HG03097 (cell line): ENCODE data around the gene TEX101.
"Not testable (repeated sequence)": the region's sequence is repeated elsewhere in the genome, so short reads cannot be mapped to it uniquely, and the experiment has no call there.

Experiments
- ATAC-seq: cut with Tn5 transposase; IDR thresholded peaks from one replicate; pipeline ENCODE4 v1.9.1; 2021; ENCODE audit not compliant: unreplicated experiment, low FRiP score

TEX101 gene, protein sequence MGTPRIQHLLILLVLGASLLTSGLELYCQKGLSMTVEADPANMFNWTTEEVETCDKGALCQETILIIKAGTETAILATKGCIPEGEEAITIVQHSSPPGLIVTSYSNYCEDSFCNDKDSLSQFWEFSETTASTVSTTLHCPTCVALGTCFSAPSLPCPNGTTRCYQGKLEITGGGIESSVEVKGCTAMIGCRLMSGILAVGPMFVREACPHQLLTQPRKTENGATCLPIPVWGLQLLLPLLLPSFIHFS

DNA sequence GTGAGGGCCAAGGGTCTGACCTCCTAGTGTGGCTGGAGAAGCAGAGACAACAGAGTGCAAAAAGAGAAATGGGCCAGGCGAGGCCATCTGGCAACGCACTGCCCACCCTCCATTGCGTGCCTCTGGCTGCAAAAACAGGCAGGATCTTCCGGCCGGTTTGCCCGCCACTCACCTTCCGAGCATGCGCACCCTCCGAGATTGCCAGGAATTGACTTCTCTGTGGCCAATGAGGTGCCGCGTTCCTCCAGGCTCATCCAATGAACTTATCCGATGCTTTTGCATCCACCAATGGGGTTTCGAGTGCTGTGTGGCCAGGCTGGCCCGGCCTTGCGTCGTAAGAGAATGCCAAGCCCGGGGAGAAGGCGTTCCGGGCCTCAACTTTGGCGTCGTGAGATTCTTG lies at the start of gene TEX101:
Gene TEX101 (plus strand): TSS at position 337 of the 400 bp plus-strand sequence. CDS start 1,030 bp downstream, outside the sequence.
- ATAC-seq: no peak

DNA sequence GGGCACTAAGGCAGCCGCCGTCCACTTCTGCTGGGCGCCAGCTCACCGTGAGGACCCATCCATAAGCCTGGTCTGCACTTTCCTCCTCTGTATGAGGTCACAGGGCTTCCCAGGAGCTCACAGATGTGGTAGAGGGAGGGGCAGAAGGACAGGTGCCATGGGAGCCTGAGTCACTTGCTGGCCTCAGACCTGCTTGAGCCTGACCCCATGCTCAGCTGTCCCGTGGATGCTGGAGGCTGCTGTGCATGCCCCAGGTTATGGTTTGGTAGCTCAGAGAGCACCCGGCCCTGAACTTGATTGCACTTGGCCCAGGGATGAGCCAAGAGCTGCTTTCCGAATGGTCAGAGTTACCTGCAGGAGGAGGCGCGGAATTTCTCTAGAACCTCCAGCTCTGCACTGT lies 49.0 kb upstream of the TEX101 start:
- not testable (repeated sequence) for ATAC-seq

GRCh38 chr19:43367822-43368221 lies 46.9 kb upstream of the TEX101 start:
- no peak for ATAC-seq

DNA sequence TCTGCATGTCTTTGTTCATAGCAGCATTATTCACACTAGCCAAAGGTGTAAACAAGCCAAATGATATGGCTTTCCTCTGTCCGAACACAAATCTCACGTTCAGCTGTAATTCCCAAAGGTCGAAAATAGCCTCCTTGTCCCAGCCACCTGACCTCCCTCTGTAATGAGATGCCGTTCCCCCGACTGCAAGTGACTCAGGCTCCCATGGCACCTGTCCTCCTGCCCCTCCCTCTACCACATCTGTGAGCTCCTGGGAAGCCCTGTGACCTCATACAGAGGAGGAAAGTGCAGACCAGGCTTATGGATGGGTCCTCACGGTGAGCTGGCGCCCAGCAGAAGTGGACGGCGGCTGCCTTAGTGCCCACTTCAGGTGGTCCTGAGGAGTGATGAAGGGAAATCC lies 45.8 kb upstream of the TEX101 start:
- ATAC-seq: not testable (repeated sequence)

GRCh38 chr19:43371909-43372308 lies 42.8 kb upstream of the TEX101 start:
- ATAC-seq: no peak

- ATAC-seq: no peak
These were observed 42.2 kb upstream of the TEX101 start for GRCh38 chr19:43372462-43372861.

DNA sequence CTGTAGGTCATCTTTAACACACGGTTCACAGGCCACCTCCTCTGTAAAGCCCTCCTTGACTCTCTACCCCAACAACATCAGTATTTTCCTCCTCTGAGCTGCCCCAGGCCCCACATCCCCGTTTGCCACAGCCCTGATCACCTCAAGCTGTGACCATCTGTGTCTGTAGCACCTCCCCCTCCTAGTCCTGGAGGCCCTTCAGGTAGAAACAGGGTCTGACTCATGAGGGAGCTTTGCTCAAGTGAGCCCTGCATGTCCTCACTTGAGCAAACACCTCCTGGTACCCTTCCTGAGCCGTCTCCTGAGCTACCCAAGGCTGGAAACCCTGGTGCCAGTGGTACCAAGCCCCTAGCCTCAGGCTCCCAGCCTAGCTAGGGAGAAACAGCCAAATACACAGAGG lies 37.1 kb upstream of the TEX101 start:
- ATAC-seq: not testable (repeated sequence)

DNA sequence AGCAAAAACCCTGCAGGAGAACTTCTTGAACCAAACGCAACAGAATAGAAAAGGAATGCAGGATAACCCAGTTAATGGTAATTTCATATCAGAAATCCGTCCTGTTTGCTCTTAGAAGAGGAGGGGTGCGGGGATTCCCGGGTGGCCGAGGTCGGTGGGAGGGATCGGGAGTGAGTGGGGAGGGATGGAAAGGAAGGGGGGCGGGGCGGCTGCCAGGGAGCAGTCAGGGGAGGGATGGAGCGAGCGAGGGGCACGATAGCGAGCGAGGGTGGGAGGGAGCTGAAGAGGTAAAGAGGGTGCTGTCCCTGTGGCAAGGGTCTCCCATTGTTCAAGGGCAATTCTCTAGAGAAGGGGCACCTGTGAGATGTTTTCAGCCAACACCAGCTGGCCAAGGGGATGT lies 34.7 kb upstream of the TEX101 start:
- no peak for ATAC-seq

- ATAC-seq: no peak
These were observed 33.8 kb upstream of the TEX101 start for GRCh38 chr19:43380771-43381386.

DNA sequence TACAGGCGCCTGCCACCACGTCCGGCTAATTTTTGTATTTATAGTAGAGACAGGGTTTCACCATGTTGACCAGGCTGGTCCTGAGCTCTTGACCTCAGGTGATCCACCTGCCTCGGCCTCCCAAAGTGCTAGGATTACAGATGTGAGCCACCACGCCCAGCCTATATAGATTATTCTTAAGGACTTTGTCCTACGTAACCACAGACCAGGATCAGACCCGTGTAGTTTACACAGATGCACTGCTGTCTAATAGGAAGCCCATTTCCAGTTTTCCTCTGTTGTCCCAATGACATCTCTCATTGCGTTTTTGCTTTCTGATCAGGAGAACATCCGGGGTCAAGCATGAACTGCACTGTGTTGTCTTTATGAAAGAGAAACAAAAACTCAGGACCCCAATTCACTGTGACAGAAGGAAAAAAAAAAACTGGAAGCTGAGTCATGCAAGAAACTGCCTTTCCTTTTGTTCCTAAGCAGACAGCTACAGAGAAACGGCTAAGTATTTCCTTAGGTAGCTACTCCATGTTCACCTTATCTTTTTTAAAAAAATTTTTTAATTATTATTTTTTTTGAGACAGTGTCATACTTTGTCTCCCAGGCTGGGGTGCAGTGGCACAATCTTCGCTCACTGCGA lies 32.0 kb upstream of the TEX101 start:
- ATAC-seq: not testable (repeated sequence)

- ATAC-seq: not testable (repeated sequence)
These were observed 31.4 kb upstream of the TEX101 start for GRCh38 chr19:43383254-43383653.

- not testable (repeated sequence) for ATAC-seq
These were observed 30.9 kb upstream of the TEX101 start for GRCh38 chr19:43383759-43384158.

GRCh38 chr19:43390903-43391551 lies 23.7 kb upstream of the TEX101 start:
- not testable (repeated sequence) for ATAC-seq

- not testable (repeated sequence) for ATAC-seq
These were observed 23.1 kb upstream of the TEX101 start for GRCh38 chr19:43391552-43391935.

DNA sequence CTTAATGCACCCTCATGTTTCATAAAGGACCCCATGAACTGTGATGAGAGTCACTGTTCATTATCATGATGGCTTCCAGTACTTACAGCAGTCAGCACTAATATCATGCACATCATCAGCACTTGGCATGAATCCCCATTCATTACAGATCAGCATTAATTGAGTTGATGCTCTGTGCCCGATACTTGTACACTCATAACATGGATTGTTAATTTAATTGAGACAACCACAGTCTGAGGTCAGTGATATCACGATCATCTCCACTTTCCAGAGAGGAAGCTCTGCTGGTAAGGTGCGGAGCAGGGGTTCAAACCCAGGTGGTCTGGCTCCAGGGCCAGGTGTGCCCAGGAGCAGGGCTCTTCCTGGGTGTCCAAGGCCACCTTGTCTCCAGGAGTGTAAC lies 21.2 kb upstream of the TEX101 start:
- ATAC-seq: not testable (repeated sequence)

DNA sequence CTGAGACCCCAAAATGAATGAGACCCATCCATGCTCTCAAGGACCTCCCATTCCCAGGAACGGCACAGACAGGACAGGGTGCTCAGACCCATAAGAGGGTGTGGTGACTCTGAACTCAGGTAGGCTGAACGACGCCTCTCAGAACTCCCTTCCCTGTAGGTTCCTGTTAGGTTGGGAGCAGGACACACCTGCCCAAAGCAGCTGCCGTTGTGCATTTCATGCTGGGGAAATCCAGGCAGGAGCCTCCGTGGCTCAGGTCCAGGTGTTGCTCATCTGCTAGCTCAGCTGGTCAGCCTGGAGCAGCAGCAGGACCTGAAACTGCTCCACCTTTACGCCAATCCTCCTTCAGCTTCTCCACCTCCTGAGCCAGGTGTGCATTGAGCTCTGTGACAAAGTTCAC lies 19.1 kb upstream of the TEX101 start:
- ATAC-seq: no peak

- ATAC-seq: no peak
These were observed 8.4 kb upstream of the TEX101 start for GRCh38 chr19:43406297-43406696.

- ATAC-seq: no peak
These were observed 7.2 kb upstream of the TEX101 start for GRCh38 chr19:43407416-43408005.

- no peak for ATAC-seq
These were observed 6.6 kb upstream of the TEX101 start for GRCh38 chr19:43408043-43408442.

DNA sequence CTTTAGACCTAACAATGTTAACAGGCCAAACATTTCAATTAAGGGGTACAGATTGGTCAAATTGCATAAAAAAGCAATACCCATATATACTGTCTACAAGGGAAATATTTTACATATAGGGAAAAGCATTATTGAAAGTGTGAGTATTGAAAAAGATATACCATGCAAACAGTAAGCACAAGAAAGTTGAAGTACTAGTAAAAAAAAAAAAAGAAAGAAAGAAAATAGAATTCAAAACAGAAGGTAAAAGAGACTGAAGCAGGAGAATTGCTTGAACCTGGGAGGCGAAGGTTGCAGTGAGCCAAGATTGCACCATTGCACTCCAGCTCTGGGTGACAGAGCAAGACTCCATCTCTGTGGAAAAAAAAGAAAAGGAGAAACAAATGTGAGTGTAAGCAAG lies 5.3 kb upstream of the TEX101 start:
- no peak for ATAC-seq

DNA sequence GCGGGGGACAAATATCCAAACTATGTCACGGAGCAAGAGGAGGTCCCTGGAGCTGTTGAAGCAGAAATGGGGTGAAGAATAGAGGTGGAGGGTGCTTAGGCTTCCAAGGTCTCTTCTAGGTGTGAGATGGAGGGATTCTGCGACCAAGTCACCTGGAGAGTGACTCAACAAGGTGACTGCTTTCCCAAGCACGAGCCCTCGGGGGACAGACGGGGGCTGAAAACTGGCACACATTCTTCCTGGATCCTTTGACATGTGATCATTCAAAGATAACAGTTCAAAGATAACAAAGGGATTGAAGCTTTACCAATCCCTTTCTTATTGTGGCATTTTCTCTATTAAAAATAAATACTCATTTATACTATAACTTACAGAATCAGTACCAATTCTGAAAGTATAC lies 2.2 kb upstream of the TEX101 start:
- no peak for ATAC-seq
